AG04450 (cell line): ENCODE measurements around the gene CKLF. TPM values are rescaled to one million over a fixed set of nuclear protein-coding genes. Genes with fewer than 3 reads are reported as not detected.

ENCODE experiments used
- CTCF ChIA-PET: fragments of 300-600, 350-600 bp; formaldehyde crosslinking; extraction: SDS; loops from one replicate; lab custom pipeline; 2022; ENCODE audit warnings: antibody characterized with exemption, inconsistent platforms; lab: Charles Lee
- POLR2A ChIA-PET: fragments of 350-600 bp; formaldehyde crosslinking; extraction: SDS; loops from one replicate; lab custom pipeline; 2021; ENCODE audit warnings: antibody characterized with exemption, inconsistent platforms; lab: Yijun Ruan, JAX
- DNase-seq: peaks from one replicate; pipeline ENCODE4 v3.0.0-alpha.2; 2011; ENCODE audit warnings: low read depth, low spot score
- H3K27ac ChIP-seq: one replicate; pipeline ENCODE4 v1.5.1; 2012; ENCODE audit warnings: low read depth, low read length, control low read depth
- H3K27me3 ChIP-seq: one replicate; pipeline ENCODE4 v1.6.0; 2012; ENCODE audit warnings: low read length; ENCODE audit not compliant: control insufficient read depth, insufficient read depth
- H3K4me3 ChIP-seq: 2 replicates; pipeline ENCODE4 v1.5.1; 2011; ENCODE audit warnings: mild to moderate bottlenecking, low read depth, low read length, control low read depth
- H3K9me3 ChIP-seq: 2 replicates; pipeline ENCODE4 v1.5.1; 2012; ENCODE audit warnings: low read length; ENCODE audit not compliant: control insufficient read depth, insufficient read depth
- CTCF ChIP-seq: IDR thresholded peaks from 2 replicates; pipeline ENCODE4 v1.5.1; 2011; ENCODE audit warnings: low read depth, low read length, control low read depth, inconsistent platforms
- polyA plus RNA-seq: library from polyadenylated mRNA; depleted of rRNA; stranded (reverse); fragments of >200 nt; gene quantifications from 2 replicates; pipeline ENCODE4 v1.2.3, GENCODE V29; 2011; rRNA removed
- small RNA-seq: library from RNA; depleted of rRNA; stranded (forward); fragments of <200 nt; gene quantifications from one replicate; pipeline ENCODE3, GENCODE V24; 2012; ENCODE audit warnings: low read depth; ENCODE audit not compliant: insufficient read length

The CKLF gene
- polyA plus RNA-seq, 1 experiment = 56.2 TPM

DNA sequence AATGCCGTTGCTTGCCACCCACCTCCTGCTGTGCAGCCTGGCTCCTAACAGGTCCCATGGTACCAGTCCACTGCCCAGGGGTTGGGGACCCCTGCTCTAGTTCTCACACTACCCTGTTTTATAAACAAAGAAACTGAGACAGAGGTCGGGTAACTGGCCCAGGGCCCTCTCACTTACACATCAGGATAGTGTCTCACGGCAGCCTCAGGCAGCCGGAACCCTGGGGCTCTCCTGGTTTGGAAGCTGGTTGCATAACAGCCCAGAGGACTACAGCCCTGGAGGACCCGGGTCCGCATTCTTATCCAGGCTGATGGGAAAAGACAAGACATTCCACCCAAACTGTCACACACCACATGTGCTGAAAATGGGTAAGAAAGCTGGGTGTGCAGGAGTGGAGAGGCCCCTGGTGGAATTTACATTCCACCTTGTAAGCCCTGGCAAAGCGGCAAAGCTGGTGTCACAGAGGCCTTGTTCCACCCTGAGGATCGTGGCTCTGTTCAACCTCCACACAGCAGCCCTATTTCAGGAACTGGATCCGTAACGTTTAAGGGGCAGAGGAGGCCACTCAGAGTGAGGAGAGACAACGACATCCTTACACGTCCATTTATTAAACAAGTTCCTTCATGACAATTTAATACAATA, 61.9 kb downstream of the CKLF start:
- no peak for TF ChIP-seq CTCF
- ChIA-PET POLR2A (no interaction called here), CTCF (interaction anchor here (1.0 to 2.7 kb wide), 2 partner anchors 37 to 259 kb away, joined by 3 to 9 read pairs; no protein-coding TSS in a partner anchor)
- DNase-seq = no peak
- Histone ChIP-seq H3K27ac (no peak overlapping the region), H3K9me3 (peaks cover 4% of the 10 kb centered on the region; the same call in 1 of the 2 replicates), H3K4me3 (no peak overlapping the region), H3K27me3 (no peaks in the 10 kb centered on the region)

Small RNA genes lying within 50 kb of the gene (small RNA-seq; reads per million reads assigned to genes)
- gene CKLF-CMTM1 = not detected

Other genes starting within 250 kb of the CKLF start
- gene CDH5, start 185.9 kb upstream of the CKLF start, polyA plus RNA-seq = 0.02 TPM in 1 of 2 replicates, not detected in the other
- not detected in 2 replicates for gene BEAN1, start 125.3 kb upstream of the CKLF start, polyA plus RNA-seq
- gene TK2, start 2.5 kb upstream of the CKLF start, polyA plus RNA-seq = 33.3 and 34.2 TPM in 2 replicates
- 1.6 and 1.7 TPM in 2 replicates for gene CMTM1, start 13.9 kb downstream of the CKLF start, polyA plus RNA-seq
- gene CMTM2, start 26.9 kb downstream of the CKLF start, polyA plus RNA-seq = not detected in 2 replicates
- 31.6 and 33.5 TPM in 2 replicates for gene CMTM3, start 52.1 kb downstream of the CKLF start, polyA plus RNA-seq
- gene CMTM4, start 144.2 kb downstream of the CKLF start, polyA plus RNA-seq = 16.4 and 19.2 TPM in 2 replicates
- 86.7 and 88.5 TPM in 2 replicates for gene DYNC1LI2, start 199.0 kb downstream of the CKLF start, polyA plus RNA-seq
- not detected in 2 replicates for gene TERB1, start 249.0 kb downstream of the CKLF start, polyA plus RNA-seq